SK-N-SH (cell line): Measurements from ENCODE around the gene RAB10. TPM values are rescaled to one million over a fixed set of nuclear protein-coding genes. Genes with fewer than 3 reads are reported as not detected.
"Not testable (repeated sequence)": the region's sequence is repeated elsewhere in the genome, so short reads cannot be mapped to it uniquely, and the experiment has no call there.

ENCODE experiments used
- CTCF ChIA-PET: fragments of 300-600, 350-600 bp; formaldehyde crosslinking; extraction: SDS; loops from one replicate; lab custom pipeline; 2021; lab: Yijun Ruan, JAX
- POLR2A ChIA-PET: fragments of 350-600 bp; sonication (Branson Sonifier 250); formaldehyde crosslinking; extraction: SDS; loops from one replicate; lab custom pipeline; 2020; ENCODE audit warnings: antibody characterized with exemption, inconsistent platforms; lab: Yijun Ruan, JAX
- DNase-seq: peaks from one replicate; pipeline ENCODE4 v3.0.0; 2012
- H2AFZ ChIP-seq: fragments of 200-600 bp; sonication (generic); 2 replicates; pipeline ENCODE4 v1.8.1; 2016; ENCODE audit warnings: antibody characterized with exemption, mild to moderate bottlenecking, low read depth
- H3F3A ChIP-seq: fragments of 200-600 bp; sonication (generic); replicated peaks from 2 replicates; pipeline ENCODE3; 2016; ENCODE audit warnings: antibody characterized with exemption, mild to moderate bottlenecking; ENCODE audit not compliant: insufficient read depth
- H3K27ac ChIP-seq, 2 experiments: fragments of 200-500 bp in 1 of 2; fragments of 200-600 bp in 1 of 2; sonication (Bioruptor generic) in 1 of 2; sonication (generic), shearing (Covaris generic) in 1 of 2; 2 replicates each; pipeline versions ENCODE4 v1.5.1 to v1.6.1; 2014 to 2016; ENCODE audit warnings: low read depth in 2 of 2, inconsistent platforms in 1 of 2, low read length in 1 of 2, mild to moderate bottlenecking in 1 of 2, mixed read lengths in 1 of 2
- H3K27me3 ChIP-seq: fragments of 200-600 bp; sonication (generic), shearing (Covaris generic); 2 replicates; pipeline ENCODE4 v1.6.1; 2016; ENCODE audit warnings: mixed run types; ENCODE audit not compliant: insufficient read depth
- H3K36me3 ChIP-seq, 2 experiments: fragments of 200-500 bp in 1 of 2; fragments of 200-600 bp in 1 of 2; sonication (Bioruptor generic) in 1 of 2; sonication (generic) in 1 of 2; replicated peaks in 1 of 2; 2 replicates each; pipeline versions ENCODE3 to v1.5.1; 2014 to 2016; ENCODE audit warnings: low read length in 1 of 2, mild to moderate bottlenecking in 1 of 2; ENCODE audit not compliant: insufficient read depth in 2 of 2, control insufficient read depth in 1 of 2
- H3K4me1 ChIP-seq, 2 experiments: fragments of 200-500 bp in 1 of 2; fragments of 200-600 bp in 1 of 2; sonication (Bioruptor generic) in 1 of 2; sonication (generic), shearing (Covaris generic) in 1 of 2; 2 replicates each; pipeline versions ENCODE4 v1.5.1 to v1.6.1; 2014 to 2016; ENCODE audit warnings: low read depth in 1 of 2, low read length in 1 of 2, mixed run types in 1 of 2; ENCODE audit not compliant: insufficient read depth in 2 of 2, control insufficient read depth in 1 of 2
- H3K4me2 ChIP-seq: fragments of 200-600 bp; sonication (generic), shearing (Covaris generic); 2 replicates; pipeline ENCODE4 v1.6.1; 2017; ENCODE audit warnings: mixed run types
- H3K4me3 ChIP-seq, 2 experiments: fragments of 200-500 bp in 1 of 2; fragments of 200-600 bp in 1 of 2; sonication (Bioruptor generic) in 1 of 2; sonication (generic), shearing (Covaris generic) in 1 of 2; 2 replicates each; pipeline versions ENCODE4 v1.5.1 to v1.8.1; 2014 to 2016; ENCODE audit warnings: low read depth in 2 of 2, inconsistent platforms in 1 of 2, low read length in 1 of 2, mild to moderate bottlenecking in 1 of 2, mixed read lengths in 1 of 2, moderate library complexity in 1 of 2
- H3K79me2 ChIP-seq: fragments of 200-600 bp; sonication (generic); 2 replicates; pipeline ENCODE4 v1.8.1; 2017; ENCODE audit warnings: mild to moderate bottlenecking; ENCODE audit not compliant: insufficient read depth
- H3K9ac ChIP-seq: fragments of 200-600 bp; sonication (generic); 2 replicates; pipeline ENCODE4 v1.6.1; 2017; ENCODE audit warnings: mixed run types
- H3K9me2 ChIP-seq: fragments of 200-600 bp; sonication (generic); 2 replicates; pipeline ENCODE4 v1.6.1; 2017; ENCODE audit warnings: mixed run types
- H3K9me3 ChIP-seq: fragments of 200-600 bp; sonication (generic); 2 replicates; pipeline ENCODE4 v1.6.1; 2017; ENCODE audit warnings: mixed run types, mild to moderate bottlenecking, moderate library complexity
- H4K20me1 ChIP-seq: fragments of 200-600 bp; sonication (generic); 2 replicates; pipeline ENCODE4 v1.6.1; 2017; ENCODE audit warnings: mild to moderate bottlenecking, mixed run types; ENCODE audit not compliant: insufficient read depth
- CHD2 ChIP-seq: fragments of 150-350 bp; IDR thresholded peaks from 2 replicates; pipeline ENCODE4 v1.6.1; 2018; ENCODE audit warnings: low read length; ENCODE audit not compliant: partially characterized antibody
- CTCF ChIP-seq: fragments of 200-600 bp; sonication (generic); IDR thresholded peaks from 2 replicates; pipeline ENCODE4 v1.6.1; 2017; ENCODE audit warnings: antibody characterized with exemption, mild to moderate bottlenecking, moderate library complexity
- ELF1 ChIP-seq: IDR thresholded peaks from 2 replicates; pipeline ENCODE4 v1.4.0; 2012
- GATA2 ChIP-seq: sonication (generic); formaldehyde crosslinking; IDR thresholded peaks from 2 replicates; pipeline ENCODE4 v1.5.0; 2020; ENCODE audit warnings: mild to moderate bottlenecking, missing genetic modification reagents
- IRF3 ChIP-seq: fragments of 150-350 bp; IDR thresholded peaks from 2 replicates; pipeline ENCODE4 v1.6.1; 2016; ENCODE audit warnings: mild to moderate bottlenecking, low read depth, low read length
- MEF2A ChIP-seq: IDR thresholded peaks from 2 replicates; pipeline ENCODE4 v1.4.0; 2012; ENCODE audit warnings: low read depth, borderline replicate concordance
- NRF1 ChIP-seq: IDR thresholded peaks from 2 replicates; pipeline ENCODE4 v1.6.1; 2012; ENCODE audit warnings: low read depth, mild to moderate bottlenecking, low read length
- PBX3 ChIP-seq: IDR thresholded peaks from 2 replicates; pipeline ENCODE4; 2012
- POLR2AphosphoS5 ChIP-seq: IDR thresholded peaks from 2 replicates; pipeline ENCODE4 v1.6.1; 2012; ENCODE audit warnings: low read depth, low read length
- RAD21 ChIP-seq: IDR thresholded peaks from 2 replicates; pipeline ENCODE4 v1.6.1; 2012; ENCODE audit warnings: mild to moderate bottlenecking, low read length
- REST ChIP-seq: IDR thresholded peaks from 2 replicates; pipeline ENCODE4 v1.6.1; 2012; ENCODE audit warnings: mild to moderate bottlenecking, low read depth, low read length, moderate library complexity
- RFX5 ChIP-seq: IDR thresholded peaks from 2 replicates; pipeline ENCODE4 v1.6.1; 2012; ENCODE audit warnings: mild to moderate bottlenecking, improper control_type of control experiment, low read length
- SIN3A ChIP-seq: IDR thresholded peaks from 2 replicates; pipeline ENCODE4 v1.6.1; 2012; ENCODE audit warnings: low read depth, mild to moderate bottlenecking, low read length, moderate library complexity, borderline replicate concordance
- TCF12 ChIP-seq: IDR thresholded peaks from 2 replicates; pipeline ENCODE4 v1.4.0; 2012
- USF1 ChIP-seq: IDR thresholded peaks from 2 replicates; pipeline ENCODE4 v1.4.0; 2012; ENCODE audit warnings: low read depth, borderline replicate concordance
- YY1 ChIP-seq: IDR thresholded peaks from 2 replicates; pipeline ENCODE4 v1.4.0; 2012; ENCODE audit warnings: low read depth, mild to moderate bottlenecking
- WGBS: methylation state at CpG from one replicate; pipeline ENCODE4 v1.1.6; 2017; ENCODE audit warnings: low lambda C conversion rate; 5-methylcytosine and 5-hydroxymethylcytosine counted together
- polyA plus RNA-seq, 3 experiments: library from polyadenylated mRNA; depleted of rRNA; stranded (reverse); fragments of >200 nt; gene quantifications; 2 replicates each; pipeline ENCODE4 v1.2.3, GENCODE V29; 2012

The RAB10 gene
- polyA plus RNA-seq, 1 of the 3 experiments (the other 2 are of a cell fraction): 47.5 TPM

- TF ChIP-seq CTCF (no peak), SIN3A (no peak), TCF12 (no peak), IRF3 (no peak), NRF1 (no peak)
- TF ChIP-seq, all 33 proteins: peak for 0
Observed at GRCh38 chr2:26024260-26024659, 9.6 kb upstream of the RAB10 start (continued).

GRCh38 chr2:26025509-26025908, 8.4 kb upstream of the RAB10 start:
- ChIA-PET POLR2A (no interaction called here), CTCF (interaction anchor here (1.1 to 1.4 kb wide), 4 partner anchors 9 to 120 kb away, joined by 3 to 6 read pairs (median 4); no protein-coding TSS in a partner anchor)
- Histone ChIP-seq H3K79me2 (no peaks in the 10 kb centered on the region), H3K27ac (no peak overlapping the region), H3K9me2 (no peaks in the 10 kb centered on the region), H3K9me3 (no peaks in the 10 kb centered on the region), H3K4me1 (no peaks in the 10 kb centered on the region), H3K36me3 (no peaks in the 10 kb centered on the region), H3K27me3 (no peaks in the 10 kb centered on the region), H3K4me3 (no peak overlapping the region), H3K9ac (no peak overlapping the region), H3F3A (no peaks in the 10 kb centered on the region), H2AFZ (no peak overlapping the region), H4K20me1 (no peaks in the 10 kb centered on the region), H3K4me2 (no peak overlapping the region)
- no peak for DNase-seq
- TF ChIP-seq REST (no peak), CHD2 (no peak), RFX5 (no peak), USF1 (no peak), RAD21 (no peak), ELF1 (no peak), YY1 (no peak), POLR2AphosphoS5 (no peak), GATA2 (CRISPR knock-in tag) (no peak), PBX3 (no peak), MEF2A (no peak), TCF12 (no peak), SIN3A (no peak)
- TF ChIP-seq, all 33 proteins: peak for 0

- H2AFZ ChIP-seq, H3K79me2 ChIP-seq, POLR2A ChIA-PET, H3K4me2 ChIP-seq, H3K27me3 ChIP-seq, H3K9me3 ChIP-seq, H3K4me1 ChIP-seq, H3K4me3 ChIP-seq, CTCF ChIA-PET, H3K9me2 ChIP-seq, H4K20me1 ChIP-seq, H3F3A ChIP-seq, H3K36me3 ChIP-seq, H3K9ac ChIP-seq, H3K27ac ChIP-seq, DNase-seq: not testable (repeated sequence)
- WGBS: 97% methylated on average over 16 of the region's 16 CpGs
Observed at GRCh38 chr2:26028083-26028482, 5.8 kb upstream of the RAB10 start.
